Suprapubic skin (tissue), 3 donors: ENCODE results near the gene MAN2B1.

Experiments used
- POLR2AphosphoS5 ChIP-seq, 3 donors: sonication (generic); formaldehyde crosslinking; IDR thresholded peaks; one replicate each; pipeline ENCODE4 v1.6.1; 2017; ENCODE audit warnings: antibody characterized with exemption in 3 of 3
- TF ChIP-seq, protein P1 (sequence below), 2 donors: fragments of 200-600 bp in 1 of 2; fragments of 450-650 bp in 1 of 2; sonication (generic) in 1 of 2; IDR thresholded peaks; one replicate each; pipeline ENCODE4 v1.5.1; 2016 to 2019; ENCODE audit warnings: antibody characterized with exemption in 2 of 2, mild to moderate bottlenecking in 1 of 2, moderate library complexity in 1 of 2

DNA sequence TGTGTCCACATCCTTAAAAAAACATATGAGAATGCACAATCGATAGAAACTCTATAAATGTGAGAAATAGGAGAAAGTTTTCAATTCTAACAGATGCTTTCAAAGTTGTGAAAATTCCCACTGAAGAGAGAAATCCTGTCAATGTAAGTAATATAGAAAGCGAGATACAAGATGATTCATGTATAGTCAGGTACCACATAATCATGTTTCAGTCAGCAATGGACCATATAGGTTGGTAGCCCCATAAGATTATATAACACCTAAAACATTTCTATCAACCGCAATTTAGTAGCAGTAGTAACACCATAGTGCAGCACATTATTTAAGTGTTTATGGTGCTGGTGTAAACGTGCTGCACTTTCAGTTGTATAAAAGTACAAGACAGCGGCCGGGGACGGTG is 37.3 kb downstream of the MAN2B1 start:
- TF ChIP-seq POLR2AphosphoS5 (IDR thresholded peaks at IDR 0.05): no peak
- TF ChIP-seq, protein P1, sequence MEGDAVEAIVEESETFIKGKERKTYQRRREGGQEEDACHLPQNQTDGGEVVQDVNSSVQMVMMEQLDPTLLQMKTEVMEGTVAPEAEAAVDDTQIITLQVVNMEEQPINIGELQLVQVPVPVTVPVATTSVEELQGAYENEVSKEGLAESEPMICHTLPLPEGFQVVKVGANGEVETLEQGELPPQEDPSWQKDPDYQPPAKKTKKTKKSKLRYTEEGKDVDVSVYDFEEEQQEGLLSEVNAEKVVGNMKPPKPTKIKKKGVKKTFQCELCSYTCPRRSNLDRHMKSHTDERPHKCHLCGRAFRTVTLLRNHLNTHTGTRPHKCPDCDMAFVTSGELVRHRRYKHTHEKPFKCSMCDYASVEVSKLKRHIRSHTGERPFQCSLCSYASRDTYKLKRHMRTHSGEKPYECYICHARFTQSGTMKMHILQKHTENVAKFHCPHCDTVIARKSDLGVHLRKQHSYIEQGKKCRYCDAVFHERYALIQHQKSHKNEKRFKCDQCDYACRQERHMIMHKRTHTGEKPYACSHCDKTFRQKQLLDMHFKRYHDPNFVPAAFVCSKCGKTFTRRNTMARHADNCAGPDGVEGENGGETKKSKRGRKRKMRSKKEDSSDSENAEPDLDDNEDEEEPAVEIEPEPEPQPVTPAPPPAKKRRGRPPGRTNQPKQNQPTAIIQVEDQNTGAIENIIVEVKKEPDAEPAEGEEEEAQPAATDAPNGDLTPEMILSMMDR (IDR thresholded peaks at IDR 0.05): no peak
